HepG2 (cell line): ENCODE measurements around the gene REPS2.

Experiments used
- BRD4 ChIP-seq: sonication (generic); formaldehyde crosslinking; IDR thresholded peaks from 2 replicates; pipeline ENCODE4 v1.4.0; 2020; ENCODE audit warnings: missing genetic modification reagents
- TARDBP ChIP-seq: sonication (generic); formaldehyde crosslinking; IDR thresholded peaks from 2 replicates; pipeline ENCODE4 v1.8.0; 2022; ENCODE audit warnings: mild to moderate bottlenecking, missing genetic modification reagents
- TRIM24 ChIP-seq: sonication (generic); formaldehyde crosslinking; IDR thresholded peaks from 2 replicates; pipeline ENCODE4 v1.8.0; 2022; ENCODE audit warnings: mild to moderate bottlenecking, missing genetic modification reagents
- TF ChIP-seq, protein P1 (sequence below): sonication (generic); formaldehyde crosslinking; IDR thresholded peaks from 2 replicates; pipeline ENCODE4 v1.5.0; 2020; ENCODE audit warnings: mild to moderate bottlenecking, missing genetic modification reagents, moderate library complexity

- no peak for TF ChIP-seq TRIM24 (CRISPR knock-in tag)
- TF ChIP-seq, protein P1, sequence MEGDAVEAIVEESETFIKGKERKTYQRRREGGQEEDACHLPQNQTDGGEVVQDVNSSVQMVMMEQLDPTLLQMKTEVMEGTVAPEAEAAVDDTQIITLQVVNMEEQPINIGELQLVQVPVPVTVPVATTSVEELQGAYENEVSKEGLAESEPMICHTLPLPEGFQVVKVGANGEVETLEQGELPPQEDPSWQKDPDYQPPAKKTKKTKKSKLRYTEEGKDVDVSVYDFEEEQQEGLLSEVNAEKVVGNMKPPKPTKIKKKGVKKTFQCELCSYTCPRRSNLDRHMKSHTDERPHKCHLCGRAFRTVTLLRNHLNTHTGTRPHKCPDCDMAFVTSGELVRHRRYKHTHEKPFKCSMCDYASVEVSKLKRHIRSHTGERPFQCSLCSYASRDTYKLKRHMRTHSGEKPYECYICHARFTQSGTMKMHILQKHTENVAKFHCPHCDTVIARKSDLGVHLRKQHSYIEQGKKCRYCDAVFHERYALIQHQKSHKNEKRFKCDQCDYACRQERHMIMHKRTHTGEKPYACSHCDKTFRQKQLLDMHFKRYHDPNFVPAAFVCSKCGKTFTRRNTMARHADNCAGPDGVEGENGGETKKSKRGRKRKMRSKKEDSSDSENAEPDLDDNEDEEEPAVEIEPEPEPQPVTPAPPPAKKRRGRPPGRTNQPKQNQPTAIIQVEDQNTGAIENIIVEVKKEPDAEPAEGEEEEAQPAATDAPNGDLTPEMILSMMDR = no peak
- no peak for TF ChIP-seq TARDBP (CRISPR knock-in tag)
- TF ChIP-seq BRD4 (CRISPR knock-in tag) = no peak
These were observed 81.5 kb downstream of the REPS2 start for GRCh38 chrX:17027931-17028330.
